HG03103 (cell line): ENCODE results near the gene FCGR3A.

Source experiments
- ATAC-seq: cut with Tn5 transposase; IDR thresholded peaks from one replicate; pipeline ENCODE4 v1.9.1; 2021; ENCODE audit warnings: low read depth; ENCODE audit not compliant: unreplicated experiment

The FCGR3A gene

GRCh38 chr1:161505686-161506085 is 43.9 kb downstream of the FCGR3A start:
- ATAC-seq = no peak

GRCh38 chr1:161503394-161503748 is 46.2 kb downstream of the FCGR3A start:
- no peak for ATAC-seq

- no peak for ATAC-seq
These were observed 46.8 kb downstream of the FCGR3A start for GRCh38 chr1:161502641-161503393.

- no peak for ATAC-seq
These were observed 47.4 kb downstream of the FCGR3A start for GRCh38 chr1:161502181-161502580.

- no peak for ATAC-seq
These were observed 48.4 kb downstream of the FCGR3A start for GRCh38 chr1:161501234-161501633.

- no peak for ATAC-seq
These were observed 50.2 kb downstream of the FCGR3A start for GRCh38 chr1:161499099-161500039.

GRCh38 chr1:161498646-161499045 is 51.0 kb downstream of the FCGR3A start:
- ATAC-seq = no peak

- ATAC-seq = no peak
These were observed 51.7 kb downstream of the FCGR3A start for GRCh38 chr1:161497961-161498360.

GRCh38 chr1:161495490-161495889 is 54.1 kb downstream of the FCGR3A start:
- no peak for ATAC-seq

GRCh38 chr1:161494091-161494735 is 55.4 kb downstream of the FCGR3A start:
- ATAC-seq = no peak

GRCh38 chr1:161492827-161493226 is 56.8 kb downstream of the FCGR3A start:
- ATAC-seq = no peak
